ENCODE measurements around the gene PNMT. TPM values are rescaled to one million over a fixed set of nuclear protein-coding genes. Genes with fewer than 3 reads are reported as not detected.

The PNMT gene
- total and polyA plus RNA-seq, 2 of the 13 experiments (the other 11 are each of a cell fraction or from before 2014, with no cell fraction given), result 0.25 TPM; not detected in 1

DNA sequence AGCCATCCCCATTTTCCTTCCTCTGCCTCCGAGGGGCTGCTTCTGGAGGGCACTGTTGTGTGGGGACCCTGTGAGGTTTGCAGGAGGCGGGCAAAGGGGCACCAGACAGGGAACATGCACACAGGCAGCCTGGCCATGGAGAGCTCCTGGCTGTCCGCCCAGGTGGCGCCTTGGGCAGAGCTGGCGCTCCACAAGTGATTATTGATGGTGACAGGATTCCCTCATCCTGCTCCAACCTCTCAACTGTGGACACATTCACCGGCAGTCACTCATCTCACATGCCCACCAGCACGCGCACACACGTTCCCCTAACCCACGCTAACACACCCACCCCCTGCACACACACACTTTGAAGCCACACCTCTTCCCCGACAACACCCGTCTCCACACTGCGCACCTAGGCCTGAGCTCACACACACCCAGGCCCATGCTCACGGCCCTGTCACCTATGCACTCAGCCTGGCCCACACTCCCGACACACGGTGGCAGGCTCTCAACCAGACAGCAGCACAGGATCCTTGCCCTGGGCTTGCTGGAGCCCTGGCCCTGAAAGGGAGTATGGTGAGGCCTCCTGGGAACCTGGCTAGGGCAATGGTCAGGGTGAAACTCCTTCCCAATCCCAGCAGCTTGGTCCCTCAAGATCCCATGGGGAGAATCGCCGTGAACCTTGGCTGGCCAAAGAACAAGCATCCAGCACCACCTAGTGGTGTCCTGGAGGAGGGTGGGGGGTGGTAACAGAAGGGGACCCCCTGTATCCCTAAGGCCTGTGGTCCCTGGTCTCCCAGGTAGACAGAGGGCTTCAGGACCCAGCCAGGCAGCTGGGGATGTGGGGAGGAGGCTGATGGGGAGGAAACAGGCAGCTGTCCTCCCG, 3.6 kb downstream of the PNMT start (continued):
- TF ChIP-seq NFATC3 (CRISPR knock-in tag; IDR thresholded peaks at IDR 0.05) (no peak), ATAD3A (CRISPR knock-in tag; IDR thresholded peaks at IDR 0.05) (no peak), MIER2 (CRISPR knock-in tag; IDR thresholded peaks at IDR 0.05) (0 out of 2 replicates have a peak, but pooled peaks have one; percentile 31), ZSCAN21 (CRISPR knock-in tag; IDR thresholded peaks at IDR 0.05; ENCODE audit: borderline replicate concordance) (peak; percentile 91), ZIK1 (CRISPR knock-in tag; IDR thresholded peaks at IDR 0.05; ENCODE audit: borderline replicate concordance, low read depth) (no peak; the same call in 1 of the 2 replicates), FOXO1 (CRISPR knock-in tag; IDR thresholded peaks at IDR 0.05) (no peak), DMAP1 (CRISPR knock-in tag; IDR thresholded peaks at IDR 0.05) (no peak), SRSF1 (optimal IDR thresholded peaks at IDR 0.05; ENCODE audit: low read depth, low read length) (peak; percentile 46), ATF1 (CRISPR knock-in tag; IDR thresholded peaks at IDR 0.05) (no peak), ZNF766 (CRISPR knock-in tag; IDR thresholded peaks at IDR 0.05; ENCODE audit: borderline replicate concordance) (no peak), ADNP (CRISPR knock-in tag; IDR thresholded peaks at IDR 0.05) (no peak), ZNF30 (CRISPR knock-in tag; IDR thresholded peaks at IDR 0.05) (0 out of 2 replicates have a peak, but pooled peaks have one; percentile 27), ZNF296 (CRISPR knock-in tag; conservative IDR thresholded peaks at IDR 0.05) (no peak), NR2C2 (CRISPR knock-in tag; IDR thresholded peaks at IDR 0.05; ENCODE audit: borderline replicate concordance) (0 out of 2 replicates have a peak, but pooled peaks have one; percentile 50), ZNF607 (CRISPR knock-in tag; IDR thresholded peaks at IDR 0.05; ENCODE audit: borderline replicate concordance) (no peak), RFXANK (CRISPR knock-in tag; IDR thresholded peaks at IDR 0.05) (no peak), NFYB (CRISPR knock-in tag; IDR thresholded peaks at IDR 0.05) (no peak), KDM1A (CRISPR knock-in tag; IDR thresholded peaks at IDR 0.05) (no peak), TOE1 (CRISPR knock-in tag; IDR thresholded peaks at IDR 0.05) (no peak), FOXA1 (IDR thresholded peaks at IDR 0.05) (no peak), FOXA1 (CRISPR knock-in tag; IDR thresholded peaks at IDR 0.05) (no peak), ZKSCAN1 (IDR thresholded peaks at IDR 0.05; ENCODE audit: low read length) (no peak)
- TF ChIP-seq, protein P1, sequence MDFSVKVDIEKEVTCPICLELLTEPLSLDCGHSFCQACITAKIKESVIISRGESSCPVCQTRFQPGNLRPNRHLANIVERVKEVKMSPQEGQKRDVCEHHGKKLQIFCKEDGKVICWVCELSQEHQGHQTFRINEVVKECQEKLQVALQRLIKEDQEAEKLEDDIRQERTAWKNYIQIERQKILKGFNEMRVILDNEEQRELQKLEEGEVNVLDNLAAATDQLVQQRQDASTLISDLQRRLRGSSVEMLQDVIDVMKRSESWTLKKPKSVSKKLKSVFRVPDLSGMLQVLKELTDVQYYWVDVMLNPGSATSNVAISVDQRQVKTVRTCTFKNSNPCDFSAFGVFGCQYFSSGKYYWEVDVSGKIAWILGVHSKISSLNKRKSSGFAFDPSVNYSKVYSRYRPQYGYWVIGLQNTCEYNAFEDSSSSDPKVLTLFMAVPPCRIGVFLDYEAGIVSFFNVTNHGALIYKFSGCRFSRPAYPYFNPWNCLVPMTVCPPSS (IDR thresholded peaks at IDR 0.05), result no peak
- TF ChIP-seq, protein P2, sequence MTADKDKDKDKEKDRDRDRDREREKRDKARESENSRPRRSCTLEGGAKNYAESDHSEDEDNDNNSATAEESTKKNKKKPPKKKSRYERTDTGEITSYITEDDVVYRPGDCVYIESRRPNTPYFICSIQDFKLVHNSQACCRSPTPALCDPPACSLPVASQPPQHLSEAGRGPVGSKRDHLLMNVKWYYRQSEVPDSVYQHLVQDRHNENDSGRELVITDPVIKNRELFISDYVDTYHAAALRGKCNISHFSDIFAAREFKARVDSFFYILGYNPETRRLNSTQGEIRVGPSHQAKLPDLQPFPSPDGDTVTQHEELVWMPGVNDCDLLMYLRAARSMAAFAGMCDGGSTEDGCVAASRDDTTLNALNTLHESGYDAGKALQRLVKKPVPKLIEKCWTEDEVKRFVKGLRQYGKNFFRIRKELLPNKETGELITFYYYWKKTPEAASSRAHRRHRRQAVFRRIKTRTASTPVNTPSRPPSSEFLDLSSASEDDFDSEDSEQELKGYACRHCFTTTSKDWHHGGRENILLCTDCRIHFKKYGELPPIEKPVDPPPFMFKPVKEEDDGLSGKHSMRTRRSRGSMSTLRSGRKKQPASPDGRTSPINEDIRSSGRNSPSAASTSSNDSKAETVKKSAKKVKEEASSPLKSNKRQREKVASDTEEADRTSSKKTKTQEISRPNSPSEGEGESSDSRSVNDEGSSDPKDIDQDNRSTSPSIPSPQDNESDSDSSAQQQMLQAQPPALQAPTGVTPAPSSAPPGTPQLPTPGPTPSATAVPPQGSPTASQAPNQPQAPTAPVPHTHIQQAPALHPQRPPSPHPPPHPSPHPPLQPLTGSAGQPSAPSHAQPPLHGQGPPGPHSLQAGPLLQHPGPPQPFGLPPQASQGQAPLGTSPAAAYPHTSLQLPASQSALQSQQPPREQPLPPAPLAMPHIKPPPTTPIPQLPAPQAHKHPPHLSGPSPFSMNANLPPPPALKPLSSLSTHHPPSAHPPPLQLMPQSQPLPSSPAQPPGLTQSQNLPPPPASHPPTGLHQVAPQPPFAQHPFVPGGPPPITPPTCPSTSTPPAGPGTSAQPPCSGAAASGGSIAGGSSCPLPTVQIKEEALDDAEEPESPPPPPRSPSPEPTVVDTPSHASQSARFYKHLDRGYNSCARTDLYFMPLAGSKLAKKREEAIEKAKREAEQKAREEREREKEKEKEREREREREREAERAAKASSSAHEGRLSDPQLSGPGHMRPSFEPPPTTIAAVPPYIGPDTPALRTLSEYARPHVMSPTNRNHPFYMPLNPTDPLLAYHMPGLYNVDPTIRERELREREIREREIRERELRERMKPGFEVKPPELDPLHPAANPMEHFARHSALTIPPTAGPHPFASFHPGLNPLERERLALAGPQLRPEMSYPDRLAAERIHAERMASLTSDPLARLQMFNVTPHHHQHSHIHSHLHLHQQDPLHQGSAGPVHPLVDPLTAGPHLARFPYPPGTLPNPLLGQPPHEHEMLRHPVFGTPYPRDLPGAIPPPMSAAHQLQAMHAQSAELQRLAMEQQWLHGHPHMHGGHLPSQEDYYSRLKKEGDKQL (CRISPR knock-in tag; IDR thresholded peaks at IDR 0.05; ENCODE audit: low read depth), result no peak
- TF ChIP-seq, protein P3, sequence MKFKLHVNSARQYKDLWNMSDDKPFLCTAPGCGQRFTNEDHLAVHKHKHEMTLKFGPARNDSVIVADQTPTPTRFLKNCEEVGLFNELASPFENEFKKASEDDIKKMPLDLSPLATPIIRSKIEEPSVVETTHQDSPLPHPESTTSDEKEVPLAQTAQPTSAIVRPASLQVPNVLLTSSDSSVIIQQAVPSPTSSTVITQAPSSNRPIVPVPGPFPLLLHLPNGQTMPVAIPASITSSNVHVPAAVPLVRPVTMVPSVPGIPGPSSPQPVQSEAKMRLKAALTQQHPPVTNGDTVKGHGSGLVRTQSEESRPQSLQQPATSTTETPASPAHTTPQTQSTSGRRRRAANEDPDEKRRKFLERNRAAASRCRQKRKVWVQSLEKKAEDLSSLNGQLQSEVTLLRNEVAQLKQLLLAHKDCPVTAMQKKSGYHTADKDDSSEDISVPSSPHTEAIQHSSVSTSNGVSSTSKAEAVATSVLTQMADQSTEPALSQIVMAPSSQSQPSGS (CRISPR knock-in tag; IDR thresholded peaks at IDR 0.05), result peak; percentile 37; the same call in 1 of the 2 replicates
